Ishikawa (cell line): Measurements from ENCODE around the gene NDUFAF4.

Experiments
- CEBPB ChIP-seq: IDR thresholded peaks from 2 replicates; pipeline ENCODE4 v1.6.1; 2012
- CREB1 ChIP-seq: IDR thresholded peaks from 2 replicates; pipeline ENCODE4 v1.6.1; 2012; ENCODE audit warnings: low read depth
- EGR1 ChIP-seq: IDR thresholded peaks from 2 replicates; pipeline ENCODE4 v1.6.1; 2012
- EP300 ChIP-seq: IDR thresholded peaks from 2 replicates; pipeline ENCODE4 v1.6.1; 2012; ENCODE audit warnings: borderline replicate concordance
- FOXM1 ChIP-seq: IDR thresholded peaks from 2 replicates; pipeline ENCODE4 v1.6.1; 2012; ENCODE audit warnings: low read depth, borderline replicate concordance
- RAD21 ChIP-seq: IDR thresholded peaks from 2 replicates; pipeline ENCODE4 v1.6.1; 2012; ENCODE audit warnings: low read depth
- REST ChIP-seq: IDR thresholded peaks from 2 replicates; pipeline ENCODE4 v1.6.1; 2012; ENCODE audit warnings: low read depth, mild to moderate bottlenecking
- TAF1 ChIP-seq: IDR thresholded peaks from 2 replicates; pipeline ENCODE4 v1.6.1; 2012; ENCODE audit warnings: low read depth, mild to moderate bottlenecking
- USF1 ChIP-seq: IDR thresholded peaks from 2 replicates; pipeline ENCODE4 v1.6.1; 2012
- YY1 ChIP-seq: IDR thresholded peaks from 2 replicates; pipeline ENCODE4 v1.6.1; 2012; ENCODE audit warnings: low read depth

DNA sequence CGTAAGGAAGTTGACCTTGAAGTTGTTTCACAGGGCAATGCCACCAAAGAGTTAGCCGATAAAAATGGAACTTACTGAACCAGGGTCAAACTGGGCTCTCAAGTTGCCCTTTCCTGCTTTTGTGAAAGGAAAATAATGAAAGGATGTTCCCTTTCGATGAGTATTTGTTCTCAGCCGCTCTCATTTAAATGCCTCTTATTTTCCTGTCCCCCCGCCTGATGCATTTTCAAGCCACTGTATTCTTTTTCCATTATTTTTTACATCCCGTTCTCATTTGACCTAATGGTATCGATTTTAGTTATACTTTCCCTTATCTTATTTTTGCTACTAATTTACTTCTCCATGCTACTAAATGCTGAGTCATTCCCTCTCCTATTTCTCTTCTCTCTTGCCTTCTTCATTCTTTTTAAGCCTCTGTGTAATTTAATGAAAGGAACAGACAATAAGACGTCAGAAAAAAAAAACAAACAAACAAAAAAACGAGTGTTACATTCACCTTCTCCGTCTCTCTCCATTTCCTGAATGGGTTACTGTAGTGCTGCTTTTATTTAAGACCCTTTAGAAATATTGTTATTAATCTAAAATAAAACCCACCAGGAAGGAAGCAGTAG, 655 bp upstream of the NDUFAF4 start:
- TF ChIP-seq EP300 (no peak), REST (no peak), CREB1 (no peak), USF1 (no peak), FOXM1 (no peak), CEBPB (no peak), YY1 (no peak), EGR1 (no peak), TAF1 (no peak), RAD21 (no peak)
